NCI-H748 treated with DMSO at 0.1 percent for 48 hours (cell line): ENCODE results near the gene CCSER2.
A peak's percentile ranks its signal among the peaks of the same experiment; 100 is the strongest.
"Not testable (repeated sequence)": the region's sequence is repeated elsewhere in the genome, so short reads cannot be mapped to it uniquely, and the experiment has no call there.

ENCODE experiments used
- DNase-seq: peaks from one replicate; lab custom pipeline; 2025; lab: John Stamatoyannopoulos, UW

CCSER2 gene

DNA sequence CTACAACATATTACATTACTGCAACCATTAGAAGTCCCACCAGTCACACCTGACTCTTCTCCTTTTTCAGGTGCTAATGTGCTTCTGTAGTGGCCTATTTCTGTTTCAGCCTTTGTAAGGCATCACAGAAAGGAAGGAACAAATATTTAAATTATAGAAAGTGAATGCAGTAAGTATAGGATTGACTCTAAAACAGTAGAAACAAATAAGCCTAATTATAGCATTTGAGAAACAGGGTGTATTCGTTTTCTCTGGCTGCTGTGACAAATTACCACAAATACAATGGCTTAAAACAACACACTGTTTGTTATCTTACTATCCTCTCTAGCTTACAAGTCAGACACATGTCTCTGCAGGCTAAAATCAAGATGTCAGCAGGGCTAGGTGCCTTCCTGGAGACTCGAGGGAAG is 69.4 kb downstream of the CCSER2 start:
- peak; percentile 43 for DNase-seq

DNA sequence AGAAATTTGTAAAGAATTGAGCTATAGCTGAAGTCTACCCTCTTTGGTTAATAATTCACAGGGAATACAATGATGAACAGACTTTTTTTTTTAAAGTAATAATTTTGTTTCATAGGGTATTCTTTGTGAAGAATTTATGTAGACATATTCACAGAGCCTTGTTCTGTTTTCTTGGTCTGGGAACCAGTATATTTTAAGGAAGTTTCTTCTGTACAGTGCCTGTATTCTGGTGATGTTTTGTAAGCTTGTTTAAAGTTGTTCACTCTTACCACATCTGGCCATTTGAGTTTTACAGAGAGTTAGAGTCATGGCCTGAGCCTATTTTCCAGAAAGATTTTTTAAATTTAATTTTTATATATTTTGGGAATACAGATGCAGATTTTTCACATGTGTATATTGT is 70.3 kb downstream of the CCSER2 start:
- no peak for DNase-seq

DNA sequence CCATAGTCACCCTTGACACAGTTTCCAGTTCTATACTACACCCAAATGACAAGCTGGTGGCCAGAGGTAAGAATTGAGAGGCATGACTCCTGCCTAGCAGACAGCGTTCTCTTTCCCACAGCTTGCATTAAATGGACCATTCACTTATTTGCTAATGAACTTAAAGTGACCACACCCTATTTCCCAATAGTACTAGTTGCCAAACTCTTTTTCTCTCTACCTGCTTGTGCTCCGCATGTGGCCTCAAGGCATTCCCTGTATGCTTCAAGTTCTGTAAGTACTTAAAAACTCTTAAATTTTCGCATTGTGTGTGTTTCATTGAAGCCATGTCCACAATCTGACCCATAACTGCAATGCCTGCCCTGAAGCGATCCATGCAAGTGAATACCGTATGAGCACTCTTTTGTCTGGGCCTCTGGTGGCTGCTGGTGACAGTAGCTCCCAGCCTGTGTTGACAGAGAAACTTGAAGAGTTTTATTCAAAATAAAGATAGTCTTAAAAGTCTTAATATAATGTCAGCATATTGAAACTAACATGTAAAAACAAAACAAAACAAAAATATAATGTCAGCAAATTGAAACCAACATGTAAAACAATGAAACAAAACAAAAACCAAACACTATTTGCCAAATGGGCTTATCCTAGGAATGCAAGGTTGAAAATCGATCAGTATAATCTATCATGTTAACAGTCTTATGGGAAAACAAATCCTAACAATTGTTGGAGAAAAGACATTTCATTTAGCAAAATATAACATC is 73.6 kb downstream of the CCSER2 start:
- no peak for DNase-seq

DNA sequence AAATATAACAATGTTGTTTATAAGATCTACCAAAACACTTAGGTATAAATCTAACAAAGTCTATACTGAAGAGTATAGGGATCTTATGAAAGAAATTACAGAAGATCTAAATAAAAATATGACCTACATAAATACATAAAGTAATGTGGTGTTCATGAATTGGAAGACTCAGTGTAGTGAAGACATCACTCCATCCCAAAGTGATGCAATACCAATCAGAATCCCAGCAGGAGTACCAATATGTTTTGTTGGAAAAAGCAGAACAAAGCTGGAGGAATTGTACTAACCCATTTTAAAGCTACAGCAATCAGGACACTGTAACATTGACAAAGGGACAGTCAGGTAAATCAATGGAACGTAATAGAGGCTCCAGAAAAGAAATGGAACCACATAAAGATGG is 76.4 kb downstream of the CCSER2 start:
- DNase-seq = no peak

DNA sequence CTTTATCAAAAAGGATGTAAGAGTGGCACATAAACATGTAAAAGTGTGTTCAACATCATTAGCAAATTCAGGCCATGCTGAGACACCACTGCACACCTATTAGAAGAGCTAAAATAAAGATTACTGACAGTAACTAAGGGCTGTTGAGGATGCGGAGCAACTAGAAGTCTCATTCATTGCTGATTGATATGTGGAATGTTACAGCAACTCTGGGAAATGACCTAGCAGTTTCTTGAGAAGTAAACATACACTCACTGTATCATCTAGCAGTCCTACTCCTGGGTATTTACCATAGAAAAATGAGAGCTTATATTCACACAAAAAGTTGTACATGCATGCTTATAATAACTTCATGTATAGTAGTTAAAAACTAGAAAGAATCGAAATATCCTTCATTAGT is 77.3 kb downstream of the CCSER2 start:
- DNase-seq = no peak

DNA sequence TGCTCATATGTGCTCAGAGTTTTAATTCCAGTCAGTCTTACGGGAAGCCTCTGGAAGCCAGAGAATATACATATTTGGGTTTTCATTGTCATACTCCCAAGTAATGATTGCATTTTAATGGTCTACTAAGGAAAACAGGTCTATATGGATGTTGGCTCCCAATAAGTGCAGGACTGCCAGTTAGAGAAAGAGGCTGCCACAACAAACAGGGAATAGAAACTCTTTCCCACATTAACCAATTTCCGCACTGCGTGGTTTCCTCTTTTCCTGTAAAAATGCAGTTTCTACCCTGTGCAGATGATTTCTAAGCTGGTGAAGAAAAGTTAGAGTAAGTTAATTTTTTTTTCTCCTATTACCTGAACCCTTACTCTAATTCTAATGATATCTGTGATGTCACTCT is 78.2 kb downstream of the CCSER2 start:
- no peak for DNase-seq

DNA sequence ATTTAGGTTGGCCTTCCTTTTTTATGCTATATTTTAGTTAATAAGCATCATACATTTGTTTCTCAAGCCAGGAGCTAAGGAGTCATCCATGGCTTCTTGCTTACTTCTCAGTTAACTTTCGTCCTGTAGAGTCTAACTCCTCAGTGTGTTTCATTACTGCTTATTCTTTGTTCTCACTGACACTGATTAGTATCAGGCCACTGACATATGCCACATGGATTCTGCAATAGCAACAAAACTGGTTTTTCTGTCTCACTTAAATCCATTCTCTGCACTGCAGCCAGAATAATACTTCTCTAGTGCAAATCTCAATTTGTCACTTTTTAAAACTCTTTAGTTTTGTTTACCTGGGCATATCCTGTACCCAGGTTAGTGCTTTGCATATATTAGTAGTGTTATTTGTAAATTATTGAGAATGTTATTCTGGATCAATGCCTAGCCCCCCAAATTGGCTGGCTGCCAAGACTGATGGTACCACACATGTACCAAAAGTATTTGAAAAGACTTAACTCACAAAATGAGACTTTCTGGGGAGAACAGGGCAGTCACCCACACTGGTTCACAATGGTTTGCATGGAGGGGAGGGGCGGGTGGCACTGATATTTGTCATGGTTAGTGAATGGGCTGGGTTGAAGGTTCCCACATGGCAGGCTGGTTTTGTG is 79.1 kb downstream of the CCSER2 start:
- no peak for DNase-seq

DNA sequence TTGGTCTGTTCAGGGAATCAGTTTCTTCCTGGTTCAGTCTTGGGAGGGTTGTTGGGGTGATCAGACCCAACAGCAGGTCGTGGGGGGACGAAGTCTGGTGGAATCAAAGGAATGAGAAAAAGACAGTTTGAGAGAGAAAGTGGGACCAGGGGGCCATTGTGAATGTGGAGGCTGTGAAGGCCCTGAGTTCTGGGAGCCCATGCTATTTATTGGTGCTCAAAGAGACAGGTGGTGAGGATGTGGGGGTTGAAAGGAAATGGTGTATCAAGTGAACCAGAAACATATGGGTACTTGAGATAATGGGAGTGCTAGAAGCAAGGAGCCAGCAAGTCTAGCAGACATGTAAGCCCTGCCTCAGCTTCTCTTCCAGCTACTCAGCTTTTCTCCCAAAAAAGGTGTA is 84.1 kb downstream of the CCSER2 start:
- DNase-seq = no peak

DNA sequence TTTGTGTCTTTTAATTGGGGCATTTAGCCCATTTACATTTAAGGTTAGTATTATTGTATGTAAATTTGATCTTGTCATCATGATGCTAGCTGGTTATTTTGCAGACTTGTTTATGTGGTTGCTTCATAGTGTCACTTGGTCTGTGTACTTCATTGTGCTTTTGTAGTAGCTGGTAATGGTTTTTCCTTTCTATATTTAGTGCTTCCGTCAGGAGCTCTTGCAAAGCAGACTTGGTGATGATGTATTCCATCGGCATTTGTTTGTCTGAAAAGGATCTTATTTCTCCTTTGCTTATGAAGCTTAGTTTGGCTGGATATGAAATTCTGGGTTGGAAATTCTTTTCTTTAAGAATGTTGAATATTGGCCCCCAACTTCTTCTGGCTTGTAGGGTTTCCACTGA is 85.7 kb downstream of the CCSER2 start:
- not testable (repeated sequence) for DNase-seq

DNA sequence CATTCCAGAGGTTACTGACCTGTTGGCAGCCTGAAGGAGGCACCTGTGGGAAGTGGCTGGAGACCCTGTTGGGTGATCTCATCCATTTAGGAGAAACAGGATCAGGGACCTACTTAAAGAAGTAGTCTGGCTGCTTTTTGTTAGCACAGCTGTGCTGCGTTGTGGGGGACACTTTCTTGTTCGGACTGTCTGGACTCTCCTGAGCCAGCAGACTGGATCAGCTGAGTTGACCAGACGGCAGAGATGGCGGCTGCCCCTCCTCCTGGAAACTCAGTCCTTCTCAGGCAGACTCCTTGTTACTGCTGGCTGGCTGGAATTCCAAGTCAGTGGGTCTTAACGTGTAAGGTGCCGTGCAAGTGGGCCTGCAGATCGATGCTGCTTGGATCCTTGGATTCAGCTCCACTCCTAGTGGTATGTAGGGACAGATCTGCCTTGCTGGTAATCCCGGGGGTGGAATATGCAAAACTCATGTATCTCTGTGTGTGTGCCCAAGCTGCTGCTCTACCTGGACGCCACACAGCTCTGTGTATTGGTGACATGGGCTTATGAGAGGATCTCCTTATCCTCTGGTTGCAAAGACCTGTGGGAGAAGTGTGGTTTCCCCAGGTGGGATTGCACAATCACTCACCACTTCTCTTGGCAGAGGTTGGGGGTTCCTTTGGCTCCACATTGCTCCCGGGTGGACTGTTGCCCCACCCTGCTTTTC is 87.3 kb downstream of the CCSER2 start:
- no peak for DNase-seq

DNA sequence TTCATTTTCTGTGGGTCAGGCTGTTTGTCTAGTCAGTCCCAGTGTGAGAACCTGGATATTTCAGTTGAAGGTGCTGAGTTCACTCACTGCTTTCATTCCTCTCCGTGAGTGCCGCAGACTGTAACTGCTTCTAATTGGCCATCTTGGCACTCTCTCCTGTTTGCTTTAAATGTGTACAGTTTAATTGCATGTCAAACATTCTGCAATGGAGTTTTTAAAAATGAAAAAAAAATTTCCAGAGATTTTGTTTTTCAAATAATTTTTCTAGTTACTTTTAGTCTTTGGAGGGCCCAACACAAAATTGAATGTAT is 87.8 kb downstream of the CCSER2 start:
- DNase-seq = peak; percentile 11

DNA sequence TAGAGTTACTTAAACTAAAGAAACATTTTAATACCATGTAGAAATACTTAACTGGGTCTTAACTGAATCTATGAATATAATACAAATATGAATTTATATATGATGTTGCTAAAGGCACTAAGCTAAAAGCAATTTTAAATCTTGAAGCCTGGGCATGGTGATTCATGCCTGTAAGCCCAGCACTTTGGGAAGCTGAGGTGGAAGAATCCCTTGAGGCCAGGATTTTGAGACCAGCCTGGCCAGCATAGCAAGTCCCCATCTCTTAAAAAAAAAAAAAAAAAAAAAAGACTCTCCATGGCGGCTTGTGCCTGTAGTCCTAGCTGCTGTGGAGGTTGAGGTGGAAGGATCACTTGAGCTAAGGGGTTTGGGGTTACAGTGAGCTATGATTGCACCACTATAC is 95.3 kb downstream of the CCSER2 start:
- no peak for DNase-seq

DNA sequence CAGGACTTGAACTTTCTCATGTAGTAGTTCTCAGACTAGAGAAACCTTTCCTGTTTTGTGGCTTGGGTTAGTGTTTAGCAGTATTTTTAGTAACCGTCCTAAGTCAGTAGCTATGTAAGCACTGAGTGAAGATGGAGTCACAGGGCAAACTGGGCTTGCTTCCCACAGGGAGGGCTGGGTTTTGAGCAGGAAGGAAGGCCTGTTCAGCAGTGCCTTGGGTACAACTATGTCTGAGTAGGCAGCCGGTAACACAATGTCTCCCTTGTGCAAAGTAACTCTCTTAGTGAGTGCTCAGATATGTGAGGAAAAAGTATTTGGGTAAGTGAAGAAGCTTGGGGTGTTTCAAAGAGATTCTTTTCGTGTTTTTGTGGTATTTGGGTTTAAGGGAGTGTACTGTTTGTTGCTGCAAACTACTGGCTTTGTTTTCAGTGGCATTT is 96.4 kb downstream of the CCSER2 start:
- no peak for DNase-seq

DNA sequence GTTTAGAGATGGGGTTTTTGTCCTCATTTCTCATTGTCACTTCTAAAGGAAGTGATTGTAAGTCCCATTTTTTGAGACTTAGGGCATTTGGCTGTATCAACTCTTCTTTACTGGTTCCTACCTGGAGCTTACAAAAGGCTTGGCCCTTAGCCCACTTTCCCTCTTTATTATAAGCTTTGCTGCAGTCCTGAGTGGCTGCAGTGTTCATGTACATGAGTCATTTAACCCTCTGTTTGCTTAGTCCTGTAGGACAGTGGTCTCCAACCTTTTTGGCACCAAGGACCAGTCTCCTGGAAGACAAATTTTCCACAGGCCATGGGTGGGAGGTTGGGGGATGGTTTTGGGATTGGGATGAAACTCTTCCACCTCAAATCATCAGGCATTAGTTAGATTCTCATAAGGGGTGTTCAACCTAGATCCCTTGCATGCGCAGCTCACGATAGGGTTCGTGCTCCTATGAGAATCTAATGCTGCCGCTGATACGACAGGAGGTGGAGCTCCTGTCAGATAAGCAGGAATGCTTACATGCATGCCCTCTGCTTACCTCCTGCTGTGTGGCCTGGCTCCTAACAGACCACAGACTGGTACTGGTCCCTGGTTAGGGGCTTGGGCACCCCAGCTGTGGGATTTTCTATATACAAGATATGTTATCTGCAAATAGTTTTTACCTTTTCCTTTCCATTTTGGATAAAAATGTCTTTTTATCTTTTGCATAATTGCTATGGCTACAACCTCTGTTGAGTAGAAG is 99.7 kb downstream of the CCSER2 start:
- no peak for DNase-seq

DNA sequence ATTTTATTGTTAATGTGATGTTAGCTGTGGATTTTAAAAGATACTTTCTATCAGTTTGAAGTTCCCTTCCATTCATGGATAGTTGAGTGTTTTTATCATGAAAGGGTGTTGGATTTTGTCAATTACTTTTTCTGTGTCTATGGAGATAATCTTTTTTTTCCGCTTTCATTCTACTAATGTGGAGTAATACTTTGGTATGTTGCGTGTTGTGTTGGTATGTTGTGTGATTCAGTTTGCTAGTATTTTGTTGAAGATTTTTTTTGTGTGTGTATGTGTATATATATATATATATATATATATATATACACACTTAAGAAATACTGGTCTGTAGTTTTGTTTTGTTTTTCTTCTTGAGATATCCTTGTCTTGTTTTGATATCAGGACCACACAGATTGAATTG is 100.3 kb downstream of the CCSER2 start:
- no peak for DNase-seq

DNA sequence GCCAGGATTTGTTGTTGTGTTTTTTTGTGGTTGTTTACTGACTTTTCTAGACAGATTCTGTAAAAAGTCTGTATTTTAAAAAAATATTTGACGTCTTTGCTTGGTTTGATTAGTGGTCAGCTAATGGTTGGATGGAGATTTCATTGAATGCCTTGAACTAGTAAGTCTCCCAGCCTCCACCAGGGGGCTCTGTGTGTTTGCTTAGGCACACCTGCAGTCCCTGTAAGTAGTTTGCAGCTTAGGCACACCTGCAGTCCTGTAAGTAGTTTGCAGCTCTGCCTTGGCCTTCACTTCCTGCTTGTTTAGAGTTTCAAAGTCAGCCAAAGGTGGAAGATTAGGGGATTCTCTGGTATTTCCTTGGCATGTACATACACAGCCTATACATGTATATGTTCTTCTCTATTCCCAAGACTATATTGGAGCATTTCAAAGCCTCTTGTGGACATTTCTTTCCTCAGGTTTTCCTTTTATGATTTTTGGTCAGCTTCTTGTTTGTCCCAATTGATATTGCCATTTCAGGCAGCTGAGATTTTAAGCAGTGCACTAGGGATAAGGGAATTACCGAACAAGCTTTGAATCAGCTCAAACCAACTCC is 101.6 kb downstream of the CCSER2 start:
- peak; percentile 45 for DNase-seq

DNA sequence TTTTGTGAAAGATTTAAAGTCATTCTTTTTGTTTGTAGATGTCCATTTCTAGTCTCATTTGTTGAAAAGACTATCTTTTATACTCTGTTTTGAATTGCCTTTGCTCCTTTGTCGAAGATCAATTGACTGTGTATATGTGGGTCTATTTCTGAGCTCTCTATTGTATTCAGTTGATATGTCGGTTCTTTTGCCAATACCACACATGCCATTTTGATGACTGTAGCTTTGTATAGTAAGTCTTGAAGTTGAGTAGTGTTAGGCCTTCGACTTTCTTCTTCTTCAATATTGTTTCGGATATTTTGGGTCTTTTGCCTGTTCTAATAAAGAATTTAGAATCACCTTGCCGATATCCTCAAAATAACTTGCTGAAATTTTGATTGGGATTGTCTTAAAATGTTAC is 104.5 kb downstream of the CCSER2 start:
- no peak for DNase-seq

DNA sequence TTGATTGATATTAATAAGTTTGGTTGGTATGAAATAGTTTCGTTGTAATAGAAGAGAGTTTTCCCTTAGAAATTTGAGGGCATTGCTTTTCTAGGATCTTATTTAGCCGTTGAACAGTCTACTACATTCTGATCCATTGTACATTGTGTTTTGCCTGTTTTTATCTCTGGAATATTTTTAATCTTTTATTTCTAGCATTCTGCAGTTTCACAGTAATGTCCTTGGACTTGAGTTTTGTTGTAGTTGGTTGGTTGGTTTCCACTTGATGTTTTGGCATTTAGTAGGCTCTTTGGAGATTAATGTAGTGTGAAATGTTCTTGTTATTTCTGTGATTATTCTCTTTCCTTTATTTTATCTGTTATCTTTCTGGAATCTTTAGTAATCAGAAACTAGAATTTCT is 112.4 kb downstream of the CCSER2 start:
- no peak for DNase-seq

DNA sequence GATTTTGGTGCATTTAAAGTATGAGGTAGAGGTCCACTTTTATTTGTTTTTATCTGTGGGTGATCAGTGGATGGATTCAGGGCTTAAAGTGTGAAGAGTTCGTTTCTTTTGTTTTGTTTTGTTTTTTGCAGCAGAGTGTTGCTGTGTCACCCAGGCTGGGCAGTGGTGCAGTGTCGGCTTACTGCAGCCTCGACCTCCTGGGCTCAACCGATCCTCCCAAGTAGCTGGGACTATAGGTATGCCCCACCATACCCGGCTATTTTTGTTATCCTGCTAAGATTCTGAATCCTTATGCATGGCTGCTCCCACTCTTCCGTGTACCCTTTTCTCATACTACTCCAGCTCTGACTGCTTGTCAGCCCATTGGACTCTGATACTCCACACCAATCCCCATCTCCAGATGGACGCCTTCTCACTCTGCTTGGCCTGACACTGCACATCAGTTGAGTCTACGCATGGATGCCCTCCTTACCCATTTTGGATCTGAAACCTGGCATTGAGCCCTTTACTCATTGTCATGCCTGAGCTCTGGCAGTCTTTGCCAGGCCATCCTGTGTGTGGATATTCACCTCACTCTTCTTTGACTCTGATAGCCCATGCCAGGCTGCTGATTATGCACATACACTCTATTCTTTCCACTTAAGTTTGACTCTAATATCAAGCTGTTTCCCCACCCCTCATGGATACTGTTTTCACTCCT is 119.5 kb downstream of the CCSER2 start:
- no peak for DNase-seq

DNA sequence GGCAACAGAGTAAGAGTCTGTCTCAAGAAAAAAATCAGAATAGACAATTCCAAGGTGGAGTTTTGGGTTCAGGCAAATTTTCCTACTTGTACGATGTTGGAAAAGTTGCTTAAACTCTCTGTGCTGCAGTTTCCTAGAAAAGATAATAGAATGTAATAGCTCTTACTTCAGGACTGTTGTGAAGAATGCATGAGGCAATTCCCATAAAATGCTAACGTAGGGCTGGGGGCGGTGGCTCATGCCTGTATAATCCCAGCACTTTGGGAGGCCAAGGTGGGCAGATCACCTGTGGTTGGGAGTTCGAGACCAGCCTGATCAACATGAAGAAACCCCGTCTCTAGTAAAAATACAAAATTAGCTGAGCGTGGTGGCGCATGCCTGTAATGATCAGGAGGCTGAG is 121.0 kb downstream of the CCSER2 start:
- not testable (repeated sequence) for DNase-seq

DNA sequence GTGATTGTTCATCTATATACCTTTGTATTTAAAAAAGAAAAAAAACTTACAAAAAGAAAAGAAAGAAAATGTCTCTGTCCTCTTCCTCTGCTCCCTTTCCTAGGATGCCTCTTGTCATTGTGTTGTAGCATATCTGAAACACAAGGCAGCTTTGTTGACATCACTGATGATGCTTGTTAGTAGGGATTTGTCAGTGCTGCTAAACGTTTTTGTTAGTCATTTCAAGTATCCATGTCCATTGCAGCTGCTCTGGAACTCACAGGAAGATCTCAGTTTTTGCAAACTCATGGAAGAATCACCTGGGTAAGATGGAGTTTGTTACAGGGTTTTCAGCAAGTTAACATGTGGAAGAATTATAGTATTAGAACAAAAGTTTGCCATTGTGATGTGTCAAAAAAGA is 123.6 kb downstream of the CCSER2 start:
- peak; percentile 2 for DNase-seq

DNA sequence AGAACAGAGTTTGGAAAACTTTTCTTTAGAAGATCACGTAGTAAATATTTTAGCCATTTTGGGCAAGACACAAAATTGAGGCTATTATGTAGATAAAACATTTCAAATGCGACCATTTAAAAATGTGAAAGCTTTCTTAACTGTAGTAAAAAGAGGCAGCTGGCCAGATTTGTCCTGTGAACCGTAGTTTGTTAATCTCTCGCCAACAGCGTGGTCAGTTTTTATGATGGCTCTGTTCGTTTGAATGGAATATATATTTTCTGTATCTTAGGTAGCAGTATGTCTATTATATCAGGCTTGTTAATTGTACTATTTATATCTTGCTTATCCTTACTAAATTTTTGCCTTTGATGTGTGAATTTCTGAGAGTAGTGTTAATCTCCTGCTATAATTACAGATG is 124.9 kb downstream of the CCSER2 start:
- DNase-seq = no peak
